PC-9 (cell line): Measurements from ENCODE around the gene ENKD1. TPM values are rescaled to one million over a fixed set of nuclear protein-coding genes. Genes with fewer than 3 reads are reported as not detected.

Experiments used
- BruUV-seq: library from RNA; stranded (reverse); fragments of 400-500 nt; replicated peaks from 2 replicates; lab custom pipeline; 2021; lab: Mats Ljungman, UMichigan
- CTCF ChIA-PET: fragments of 300-600 bp; sonication (Branson Sonifier 250); formaldehyde crosslinking; loops from one replicate; lab custom pipeline; 2022; ENCODE audit warnings: antibody characterized with exemption; lab: Charles Lee
- POLR2A ChIA-PET: fragments of 300-600 bp; sonication (Branson Sonifier 250); formaldehyde crosslinking; loops from one replicate; lab custom pipeline; 2022; ENCODE audit warnings: antibody characterized with exemption; ENCODE audit not compliant: unreplicated experiment; lab: Charles Lee
- DNase-seq, 2 experiments: peaks; one replicate each; pipeline versions ENCODE4 v3.0.0 to v3.0.0-alpha.2; 2015 to 2022; ENCODE audit warnings: mixed read lengths in 1 of 2
- H2AFZ ChIP-seq: fragments of 200-600 bp; sonication (generic); 2 replicates; pipeline ENCODE4 v1.8.1; 2017; ENCODE audit warnings: antibody characterized with exemption
- H3F3A ChIP-seq: fragments of 200-600 bp; sonication (generic); 2 replicates; pipeline ENCODE4 v1.8.1; 2017; ENCODE audit warnings: antibody characterized with exemption, mild to moderate bottlenecking, low read depth; ENCODE audit not compliant: insufficient read depth
- H3K27ac ChIP-seq: fragments of 200-600 bp; sonication (generic); 2 replicates; pipeline ENCODE4 v1.6.1; 2016; ENCODE audit warnings: mixed run types
- H3K27me3 ChIP-seq: fragments of 200-600 bp; sonication (generic); 2 replicates; pipeline ENCODE4 v1.6.1; 2016; ENCODE audit warnings: low read depth, mixed run types; ENCODE audit not compliant: insufficient read depth
- H3K36me3 ChIP-seq: fragments of 200-600 bp; sonication (generic); 2 replicates; pipeline ENCODE4 v1.6.1; 2016; ENCODE audit warnings: low read depth, mixed run types
- H3K4me1 ChIP-seq: fragments of 200-600 bp; sonication (generic); replicated peaks from 2 replicates; pipeline ENCODE4 v1.6.1; 2016; ENCODE audit warnings: mixed run types; ENCODE audit not compliant: insufficient read depth
- H3K4me2 ChIP-seq: fragments of 200-600 bp; sonication (generic); 2 replicates; pipeline ENCODE4 v1.6.1; 2017; ENCODE audit warnings: mixed run types
- H3K4me3 ChIP-seq: fragments of 200-600 bp; sonication (generic); 2 replicates; pipeline ENCODE4 v1.6.1; 2016; ENCODE audit warnings: mixed run types
- H3K79me2 ChIP-seq: fragments of 200-600 bp; sonication (generic); 2 replicates; pipeline ENCODE4 v1.6.1; 2017; ENCODE audit warnings: low read depth, mixed run types
- H3K9me2 ChIP-seq: fragments of 200-600 bp; sonication (generic); 2 replicates; pipeline ENCODE4 v1.8.1; 2017; ENCODE audit warnings: mild to moderate bottlenecking; ENCODE audit not compliant: insufficient read depth
- H3K9me3 ChIP-seq: fragments of 200-600 bp; sonication (generic); 2 replicates; pipeline ENCODE4 v1.8.1; 2016; ENCODE audit warnings: low read depth; ENCODE audit not compliant: insufficient read depth
- H4K20me1 ChIP-seq: fragments of 200-600 bp; sonication (generic); 2 replicates; pipeline ENCODE4 v1.8.1; 2017; ENCODE audit not compliant: insufficient read depth
- EZH2 ChIP-seq: fragments of 200-600 bp; sonication (generic); IDR thresholded peaks from 2 replicates; pipeline ENCODE4 v1.8.0; 2017; ENCODE audit warnings: antibody characterized with exemption, low read depth
- intact Hi-C: fragments of 100-400 bp; cut with micrococcal nuclease; formaldehyde crosslinking; loops from one replicate; pipeline ENCODE4 v1.10.0; 2022; ENCODE audit not compliant: unreplicated experiment
- total RNA-seq: library from RNA; stranded (reverse); gene quantifications from 2 replicates; pipeline ENCODE4 v1.2.3, GENCODE V29; 2021
- TF ChIP-seq, protein P1 (sequence below): fragments of 200-600 bp; sonication (generic); conservative IDR thresholded peaks from 2 replicates; pipeline ENCODE4 v1.6.1; 2017; ENCODE audit warnings: mixed run types, antibody characterized with exemption, mild to moderate bottlenecking, moderate library complexity

ENKD1 gene
- total RNA-seq, 1 experiment from 2014 or later, result 20.8 TPM

DNA sequence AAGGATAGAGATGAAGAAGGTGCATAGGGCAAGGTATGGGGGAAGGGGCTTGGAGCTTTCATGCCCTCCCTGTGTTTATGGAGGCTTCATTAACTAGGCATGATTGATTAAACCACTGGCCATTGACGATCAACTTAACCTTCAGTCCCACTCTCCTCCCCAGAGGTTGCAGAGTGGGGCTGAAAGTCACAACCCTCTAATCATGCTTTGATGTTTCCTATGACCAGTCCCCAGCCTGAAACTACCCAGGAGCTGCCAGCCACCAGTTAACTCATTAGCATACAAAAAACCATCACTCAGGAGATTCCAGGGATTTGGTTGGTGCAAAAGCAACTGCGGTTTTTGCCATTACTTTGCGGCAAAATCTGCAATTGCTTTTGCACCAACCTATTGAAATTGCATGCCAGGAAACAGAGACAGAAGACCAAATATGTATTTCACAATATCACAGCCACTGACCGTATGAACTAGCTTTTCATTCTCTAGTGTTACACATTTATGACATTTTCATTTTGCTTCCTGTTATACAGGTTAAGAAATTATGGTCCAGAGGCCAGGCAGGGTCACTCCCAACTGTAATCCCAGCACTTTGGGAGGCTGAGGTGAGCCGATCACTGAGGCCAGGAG lies 47.2 kb upstream of the ENKD1 start:
- no peak for DNase-seq
- TF ChIP-seq EZH2, result no peak
- TF ChIP-seq, protein P1, sequence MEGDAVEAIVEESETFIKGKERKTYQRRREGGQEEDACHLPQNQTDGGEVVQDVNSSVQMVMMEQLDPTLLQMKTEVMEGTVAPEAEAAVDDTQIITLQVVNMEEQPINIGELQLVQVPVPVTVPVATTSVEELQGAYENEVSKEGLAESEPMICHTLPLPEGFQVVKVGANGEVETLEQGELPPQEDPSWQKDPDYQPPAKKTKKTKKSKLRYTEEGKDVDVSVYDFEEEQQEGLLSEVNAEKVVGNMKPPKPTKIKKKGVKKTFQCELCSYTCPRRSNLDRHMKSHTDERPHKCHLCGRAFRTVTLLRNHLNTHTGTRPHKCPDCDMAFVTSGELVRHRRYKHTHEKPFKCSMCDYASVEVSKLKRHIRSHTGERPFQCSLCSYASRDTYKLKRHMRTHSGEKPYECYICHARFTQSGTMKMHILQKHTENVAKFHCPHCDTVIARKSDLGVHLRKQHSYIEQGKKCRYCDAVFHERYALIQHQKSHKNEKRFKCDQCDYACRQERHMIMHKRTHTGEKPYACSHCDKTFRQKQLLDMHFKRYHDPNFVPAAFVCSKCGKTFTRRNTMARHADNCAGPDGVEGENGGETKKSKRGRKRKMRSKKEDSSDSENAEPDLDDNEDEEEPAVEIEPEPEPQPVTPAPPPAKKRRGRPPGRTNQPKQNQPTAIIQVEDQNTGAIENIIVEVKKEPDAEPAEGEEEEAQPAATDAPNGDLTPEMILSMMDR, result no peak
- Histone ChIP-seq H4K20me1 (peaks cover 11% of the 10 kb centered on the region; the same call in 1 of the 2 replicates), H3K4me2 (no peak overlapping the region), H3K79me2 (peaks cover 66% of the 10 kb centered on the region), H3K36me3 (no peaks in the 10 kb centered on the region), H3F3A (no peaks in the 10 kb centered on the region), H3K27ac (no peak overlapping the region), H3K9me3 (no peaks in the 10 kb centered on the region), H3K4me3 (no peak overlapping the region), H2AFZ (no peak overlapping the region), H3K9me2 (no peaks in the 10 kb centered on the region), H3K4me1 (peaks cover 11% of the 10 kb centered on the region), H3K27me3 (no peaks in the 10 kb centered on the region)
- intact Hi-C loops, result no loop called here
- no TSS peak for BruUV-seq
- ChIA-PET POLR2A (interaction anchor here (0.6 kb wide), 1 partner anchor 33 kb away, joined by 4 read pairs; no protein-coding TSS in a partner anchor), CTCF (interaction anchor here (0.6 kb wide), 1 partner anchor 192 kb away, joined by 4 read pairs; no protein-coding TSS in a partner anchor)

DNA sequence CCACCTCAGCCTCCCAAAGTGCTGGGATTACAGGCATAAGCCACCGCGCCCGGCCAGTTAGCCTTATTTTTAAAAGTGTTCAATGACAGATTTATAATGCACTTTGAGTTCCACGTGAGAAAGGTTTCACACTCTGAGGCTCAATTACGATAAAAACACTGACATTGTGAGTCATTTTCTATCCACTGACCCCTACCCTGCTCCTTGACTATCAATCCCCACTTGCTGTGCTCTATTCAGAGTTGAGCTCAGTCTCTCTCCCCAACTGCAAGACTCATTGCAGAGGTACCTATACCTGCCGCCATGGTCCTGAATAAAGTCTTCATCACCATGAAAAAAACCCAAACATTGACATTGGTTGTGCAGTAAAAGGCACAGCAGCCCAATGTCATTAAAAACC lies 44.1 kb upstream of the ENKD1 start:
- no peak for DNase-seq
- Histone ChIP-seq H3K79me2 (peaks cover 39% of the 10 kb centered on the region), H3K4me2 (no peak overlapping the region), H3K9me3 (no peaks in the 10 kb centered on the region), H4K20me1 (0 out of 2 replicates have a peak, but pooled peaks cover 7% of the 10 kb centered on the region), H2AFZ (no peak overlapping the region), H3K27me3 (no peaks in the 10 kb centered on the region), H3F3A (no peaks in the 10 kb centered on the region), H3K27ac (no peak overlapping the region), H3K4me1 (no peaks in the 10 kb centered on the region), H3K4me3 (no peak overlapping the region), H3K9me2 (no peaks in the 10 kb centered on the region), H3K36me3 (no peaks in the 10 kb centered on the region)
- intact Hi-C loops, result no loop called here
- POLR2A ChIA-PET, result no interaction called here
- no peak for TF ChIP-seq EZH2
- TF ChIP-seq, protein P1, result no peak
- CTCF ChIA-PET, result no interaction called here
- BruUV-seq, result no TSS peak

GRCh38 chr16:67709050-67709449 lies 42.5 kb upstream of the ENKD1 start:
- Histone ChIP-seq H3F3A (0 out of 2 replicates have a peak, but pooled peaks cover 7% of the 10 kb centered on the region), H3K36me3 (no peaks in the 10 kb centered on the region), H2AFZ (no peak overlapping the region), H4K20me1 (0 out of 2 replicates have a peak, but pooled peaks cover 6% of the 10 kb centered on the region), H3K27ac (no peak overlapping the region), H3K9me3 (no peaks in the 10 kb centered on the region), H3K79me2 (peaks cover 32% of the 10 kb centered on the region), H3K9me2 (no peaks in the 10 kb centered on the region), H3K4me1 (no peaks in the 10 kb centered on the region), H3K27me3 (no peaks in the 10 kb centered on the region), H3K4me3 (no peak overlapping the region), H3K4me2 (no peak overlapping the region)
- no TSS peak for BruUV-seq
- DNase-seq, result no peak
- CTCF ChIA-PET, result no interaction called here
- intact Hi-C loops, result no loop called here
- POLR2A ChIA-PET, result no interaction called here
- TF ChIP-seq, protein P1, result no peak
- TF ChIP-seq EZH2, result no peak
